GM19452 (cell line): ENCODE results near the gene KIAA0232.
"Not testable (repeated sequence)": the region's sequence is repeated elsewhere in the genome, so short reads cannot be mapped to it uniquely, and the experiment has no call there.

Source experiments
- ATAC-seq: cut with Tn5 transposase; IDR thresholded peaks from one replicate; pipeline ENCODE4 v1.9.1; 2021; ENCODE audit not compliant: unreplicated experiment

KIAA0232 gene

GRCh38 chr4:6894528-6895498 lies 112.3 kb downstream of the KIAA0232 start:
- ATAC-seq = no peak

GRCh38 chr4:6896035-6896434 lies 113.5 kb downstream of the KIAA0232 start:
- no peak for ATAC-seq

DNA sequence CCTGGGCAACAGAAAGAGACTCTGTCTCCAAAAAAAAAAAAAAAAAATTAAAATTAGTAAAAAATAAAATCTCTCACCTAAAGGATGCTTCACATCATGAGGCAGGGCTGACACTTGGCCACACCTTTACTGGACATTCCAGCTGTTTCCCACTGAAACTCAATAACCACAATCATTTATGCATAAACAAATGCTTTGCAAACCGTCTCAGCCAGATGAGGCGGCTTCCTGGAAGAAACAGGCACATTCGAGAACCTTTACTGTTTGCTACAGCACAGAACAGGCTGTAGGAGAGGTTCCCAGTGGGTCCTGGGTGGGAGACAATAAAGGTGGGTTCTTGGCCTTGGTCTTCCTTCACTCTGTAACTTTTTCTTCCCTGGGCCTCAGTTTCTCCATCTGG lies 116.2 kb downstream of the KIAA0232 start:
- no peak for ATAC-seq

- ATAC-seq = no peak
These were observed 117.8 kb downstream of the KIAA0232 start for GRCh38 chr4:6900181-6900812.

- no peak for ATAC-seq
These were observed 118.4 kb downstream of the KIAA0232 start for GRCh38 chr4:6900956-6901355.

DNA sequence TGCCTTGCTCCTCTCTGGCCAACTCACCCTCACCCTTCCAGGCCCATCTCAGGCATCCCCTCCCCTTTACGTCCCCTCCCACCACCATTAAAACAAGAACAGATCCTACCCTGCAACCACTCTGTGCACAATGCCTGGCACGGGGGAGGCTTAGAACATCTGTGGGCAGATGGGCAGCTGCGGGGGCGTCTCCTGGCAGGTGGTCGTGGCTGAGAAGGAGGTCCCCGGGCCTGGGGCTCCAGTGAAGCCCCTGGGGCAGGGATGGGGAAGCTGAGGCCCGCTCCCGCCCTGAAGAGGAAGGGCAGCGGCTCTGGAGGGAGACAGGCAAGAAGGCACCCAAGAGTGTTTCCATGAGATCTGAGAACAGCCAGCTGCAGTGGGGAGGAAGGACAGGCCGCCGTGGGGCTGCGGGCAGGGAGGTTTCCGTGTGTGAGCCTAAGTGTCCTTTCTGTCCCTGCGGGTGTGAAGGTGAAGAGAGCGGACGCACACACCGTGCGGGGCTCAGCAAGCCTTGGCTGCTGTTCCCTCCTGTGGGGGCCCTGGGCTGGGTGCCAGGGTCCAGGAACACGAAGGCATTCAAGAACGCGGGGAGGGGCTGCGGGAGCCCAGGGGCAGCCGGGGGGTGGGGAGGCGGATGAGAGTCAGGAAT lies 119.3 kb downstream of the KIAA0232 start:
- ATAC-seq = no peak

DNA sequence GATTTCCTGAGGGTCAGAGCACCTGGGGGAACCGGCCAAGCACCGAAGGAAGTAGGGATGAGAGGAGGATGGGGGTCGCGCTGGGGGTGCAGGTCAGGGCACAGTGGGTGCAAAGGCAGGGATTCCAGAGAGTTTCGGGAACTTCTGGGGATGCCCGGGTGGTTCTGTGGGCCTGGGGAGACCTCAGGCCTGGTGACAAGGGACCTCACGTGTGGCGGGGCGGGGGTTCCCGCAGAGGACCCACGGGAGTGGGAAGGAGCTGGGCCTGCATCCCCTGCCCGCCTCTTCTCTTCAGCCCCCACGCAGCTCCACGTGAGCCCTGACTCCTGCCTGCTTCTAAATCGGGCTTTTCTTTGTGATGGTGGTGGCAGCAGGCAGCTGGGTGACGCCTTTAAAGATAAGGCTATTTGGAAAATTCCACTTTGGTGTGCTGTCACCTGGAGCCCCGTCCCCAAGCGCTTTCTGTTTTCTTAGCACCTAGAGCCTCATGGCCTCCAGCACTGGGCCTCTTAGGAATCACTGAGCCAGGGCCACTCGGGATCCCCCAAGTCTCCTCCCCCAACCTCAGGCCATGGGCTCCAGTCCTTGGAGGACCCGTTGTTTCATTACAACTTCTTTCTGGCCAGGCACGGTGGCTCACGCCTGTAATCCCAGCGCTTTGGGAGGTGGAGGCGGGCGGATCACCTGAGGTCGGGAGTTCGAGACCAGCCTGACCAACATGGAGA lies 120.0 kb downstream of the KIAA0232 start:
- no peak for ATAC-seq

GRCh38 chr4:6905516-6906445 lies 123.3 kb downstream of the KIAA0232 start:
- no peak for ATAC-seq

DNA sequence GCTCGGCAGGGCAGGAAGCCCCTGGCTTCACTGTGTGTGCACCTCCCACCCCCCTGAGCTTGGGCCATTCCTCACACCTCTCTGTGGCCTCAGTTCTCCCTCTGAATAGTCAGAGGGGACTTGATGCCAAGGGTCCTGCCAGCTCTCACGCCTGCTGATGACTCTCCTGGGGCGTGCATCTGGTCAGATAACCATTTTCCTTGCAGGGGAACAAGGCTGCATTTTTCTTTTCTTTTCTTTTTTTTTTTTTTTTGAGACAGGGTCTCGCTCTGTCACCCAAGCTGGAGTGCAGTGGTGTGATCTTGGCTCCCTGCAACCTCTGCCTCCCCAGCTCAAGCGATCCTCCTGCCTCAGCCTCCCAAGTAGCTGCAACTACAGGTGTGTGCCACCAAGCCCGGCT lies 124.0 kb downstream of the KIAA0232 start:
- ATAC-seq = not testable (repeated sequence)

DNA sequence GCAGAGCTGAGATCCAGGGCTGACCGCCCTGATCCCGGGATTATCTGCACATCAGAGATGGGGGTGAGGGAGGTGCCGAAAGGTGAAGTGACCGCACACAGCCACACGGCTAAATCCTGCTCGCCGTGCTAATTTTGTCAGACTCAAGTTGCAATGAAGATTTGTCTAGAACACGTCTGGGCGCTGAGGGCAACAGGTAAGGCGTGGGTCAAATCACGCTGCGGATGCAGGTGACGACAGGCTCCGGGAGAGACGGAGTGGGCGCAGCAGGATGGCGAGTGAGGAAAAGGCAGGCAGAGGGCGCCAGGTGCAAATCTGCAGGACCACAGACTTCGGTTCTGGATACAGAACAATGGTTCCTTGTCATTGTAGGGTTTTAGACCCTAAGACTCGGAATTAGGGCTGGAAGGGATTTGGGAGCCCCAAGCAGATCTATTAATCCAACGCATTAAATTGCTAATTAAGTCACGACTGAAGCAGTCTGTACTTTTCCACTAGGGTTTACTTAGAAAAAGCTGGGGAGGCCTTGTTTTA lies 125.2 kb downstream of the KIAA0232 start:
- ATAC-seq = no peak

DNA sequence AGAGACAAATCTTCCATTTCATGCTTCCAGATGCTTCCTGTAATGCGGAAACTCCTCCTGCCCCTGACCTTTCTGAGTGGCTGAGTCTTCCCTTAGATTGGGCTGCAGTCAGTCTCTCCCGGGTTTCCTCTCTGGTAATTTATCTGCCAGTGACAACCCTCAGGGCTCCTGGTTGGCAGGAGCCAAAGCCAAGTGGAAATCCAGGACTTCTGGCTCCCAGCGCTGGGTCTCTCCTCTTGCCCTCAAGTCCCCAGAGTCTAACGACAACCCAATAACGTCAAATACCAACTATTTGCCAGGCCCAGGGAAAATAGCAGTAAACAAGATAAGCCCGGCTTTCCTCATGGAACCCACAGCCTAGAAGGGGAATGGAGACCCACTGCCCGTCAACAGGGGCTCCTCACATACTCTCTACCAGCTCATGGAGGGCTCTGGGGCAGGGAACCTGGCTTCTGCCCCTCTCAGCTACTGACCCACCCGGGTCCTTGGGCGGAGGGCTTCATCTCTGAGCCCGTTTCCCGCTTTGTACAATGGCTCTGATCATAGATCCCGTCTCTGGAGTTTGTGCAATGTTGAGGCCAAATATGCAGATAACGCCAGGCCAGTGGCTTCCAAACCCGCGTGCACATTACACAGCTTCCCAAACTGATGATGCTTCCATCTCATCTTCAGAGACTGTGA lies 126.0 kb downstream of the KIAA0232 start:
- ATAC-seq = no peak

- peak; percentile 89 for ATAC-seq
These were observed 126.8 kb downstream of the KIAA0232 start, which contains the start of gene TBC1D14 for GRCh38 chr4:6909113-6909969. TBC1D14 (plus strand) TSS chr4:6909826; CDS start chr4:6923390, 13,564 bp downstream.

DNA sequence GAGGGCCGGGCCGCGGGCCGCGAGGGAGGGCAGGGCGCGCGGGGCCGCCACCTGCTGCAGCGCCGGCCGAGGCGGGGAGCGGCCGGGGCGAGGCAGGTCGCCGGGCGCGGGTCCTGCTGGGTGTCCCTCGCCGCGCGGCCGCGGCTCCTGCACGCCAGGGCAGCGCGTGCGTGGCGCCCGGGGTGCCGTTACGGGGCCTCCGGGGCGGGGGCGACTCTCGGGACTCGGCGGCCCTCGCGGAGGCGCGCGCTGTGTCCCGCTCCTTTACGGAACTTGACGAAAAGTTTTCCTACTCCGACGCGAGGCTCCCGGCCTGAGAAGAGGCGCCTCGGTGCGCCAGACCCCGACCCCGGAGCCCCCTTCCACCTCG lies 127.4 kb downstream of the KIAA0232 start:
- ATAC-seq = peak; percentile 41

GRCh38 chr4:6910340-6910959 lies 127.9 kb downstream of the KIAA0232 start:
- ATAC-seq = no peak

DNA sequence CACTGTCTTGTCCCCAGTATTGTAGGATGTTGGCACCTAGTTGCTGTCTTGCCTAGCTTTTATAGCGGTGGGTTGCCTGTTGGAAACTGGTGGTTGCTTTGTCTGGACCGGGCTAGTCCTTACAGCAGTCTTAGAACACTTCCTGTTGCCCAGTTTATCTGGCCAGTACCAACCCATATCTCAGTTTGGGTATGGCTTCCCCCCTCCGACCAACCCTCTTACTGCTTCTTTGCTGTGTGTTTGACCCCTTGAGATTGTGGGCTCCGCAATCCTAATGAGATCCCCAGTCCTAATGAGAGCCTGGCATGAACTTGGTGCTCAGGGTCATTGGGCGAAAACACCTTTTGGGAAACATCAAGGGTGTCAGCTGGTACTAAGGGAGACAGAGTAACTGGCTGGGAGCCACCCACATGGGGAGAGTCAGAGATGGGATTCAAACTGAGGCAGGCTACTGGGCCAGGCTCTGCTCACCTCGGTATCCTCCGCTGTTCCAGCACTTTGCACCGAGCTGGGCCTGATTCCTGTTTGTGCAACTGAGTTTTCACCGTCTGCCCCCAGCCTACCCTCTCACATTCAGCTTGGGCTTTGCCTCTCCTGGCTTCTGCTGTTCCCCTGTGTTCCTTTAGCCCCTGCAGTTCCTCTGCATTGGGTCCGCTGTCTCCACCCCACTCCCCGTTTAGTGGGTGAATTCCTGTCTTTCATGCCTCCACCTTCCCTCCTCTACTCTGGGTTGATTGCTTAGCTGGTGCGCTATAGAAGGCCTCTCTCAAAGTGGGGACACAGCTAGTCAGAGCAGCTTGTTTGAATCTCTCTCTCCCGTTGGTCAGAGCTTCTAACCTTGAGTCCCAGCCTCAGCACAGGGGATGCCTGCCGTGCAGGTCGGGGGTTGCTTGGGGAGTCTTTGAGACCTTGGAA lies 128.7 kb downstream of the KIAA0232 start:
- no peak for ATAC-seq

GRCh38 chr4:6911917-6912316 lies 129.4 kb downstream of the KIAA0232 start:
- not testable (repeated sequence) for ATAC-seq

DNA sequence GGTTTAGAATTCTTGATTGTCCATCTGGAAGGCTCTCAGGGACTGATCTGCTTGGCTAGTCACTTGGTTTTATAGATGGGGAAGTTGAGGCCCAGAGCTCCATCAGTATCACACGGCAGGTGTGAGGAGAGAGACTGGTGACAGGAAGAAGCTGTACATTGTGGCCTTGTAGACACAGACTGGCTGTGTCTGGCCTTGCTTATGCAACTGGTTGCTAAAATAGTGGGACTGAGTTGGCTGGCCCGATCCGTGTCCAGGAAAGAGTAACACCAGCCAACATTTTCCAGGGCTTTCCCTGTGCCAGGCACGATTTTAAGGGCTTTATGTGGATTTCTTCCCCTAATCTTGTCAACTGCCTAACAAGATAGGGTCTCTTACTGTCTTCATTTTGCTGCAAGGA lies 129.9 kb downstream of the KIAA0232 start:
- no peak for ATAC-seq
